LNCAP (cell line): ENCODE measurements around the gene FAAP24.

Source experiments
- CTCF ChIP-seq: fragments of 450-650 bp; IDR thresholded peaks from 2 replicates; pipeline ENCODE4 v1.5.1; 2017; ENCODE audit warnings: mild to moderate bottlenecking

The FAAP24 gene

GRCh38 chr19:33024398-33024797 is 52.4 kb downstream of the FAAP24 start:
- TF ChIP-seq CTCF, result no peak
